ENCODE measurements around the gene CRYL1. TPM values are rescaled to one million over a fixed set of nuclear protein-coding genes. Genes with fewer than 3 reads are reported as not detected.

Gene CRYL1
- polyA plus RNA-seq, 1 of the 3 experiments (the other 2 are of a cell fraction), result 34.8 TPM

- Histone ChIP-seq H3K4me3 (ENCODE audit: low read depth in 2 of 2, low read length in 1 of 2) (no peak overlapping the region), H3K4me2 (no peak overlapping the region), H3K4me1 (ENCODE audit: control insufficient read depth in 1 of 2, insufficient read depth in 2 of 2, low read depth in 1 of 2, low read length in 1 of 2) (no peaks in the 10 kb centered on the region), H3K9ac (no peak overlapping the region), H3K27ac (ENCODE audit: low read depth in 2 of 2, low read length in 1 of 2) (no peak overlapping the region), H3K36me3 (replicated peaks in 1 of 2; ENCODE audit: control insufficient read depth in 1 of 2, insufficient read depth in 2 of 2, low read length in 1 of 2) (no peaks in the 10 kb centered on the region), H2AFZ (ENCODE audit: low read depth) (no peak overlapping the region), H3F3A (replicated peaks; ENCODE audit: insufficient read depth) (no peaks in the 10 kb centered on the region), H4K20me1 (ENCODE audit: insufficient read depth) (no peaks in the 10 kb centered on the region), H3K9me2 (no peaks in the 10 kb centered on the region), H3K27me3 (ENCODE audit: insufficient read depth) (no peaks in the 10 kb centered on the region), H3K9me3 (no peaks in the 10 kb centered on the region), H3K79me2 (ENCODE audit: insufficient read depth) (no peaks in the 10 kb centered on the region)
- TF ChIP-seq POLR2AphosphoS5 (IDR thresholded peaks at IDR 0.05; ENCODE audit: low read depth, low read length) (no peak), TCF12 (IDR thresholded peaks at IDR 0.05) (no peak), PBX3 (IDR thresholded peaks at IDR 0.05) (no peak), NFIC (IDR thresholded peaks at IDR 0.05; ENCODE audit: borderline replicate concordance) (no peak), ZBTB33 (IDR thresholded peaks at IDR 0.05; ENCODE audit: borderline replicate concordance, low read depth) (no peak), RXRA (IDR thresholded peaks at IDR 0.05; ENCODE audit: borderline replicate concordance, low read depth) (no peak)
- WGBS (ENCODE audit: low lambda C conversion rate), result 70% methylated on average over 9 of the region's 11 CpGs
- no peak for DNase-seq
- ChIA-PET CTCF (no interaction called here), POLR2A (no interaction called here)
Measured at GRCh38 chr13:20426766-20427448, 98.8 kb downstream of the CRYL1 start.

- Histone ChIP-seq H3K9ac (no peak overlapping the region), H3K36me3 (replicated peaks in 1 of 2; ENCODE audit: control insufficient read depth in 1 of 2, insufficient read depth in 2 of 2, low read length in 1 of 2) (no peaks in the 10 kb centered on the region), H3F3A (replicated peaks; ENCODE audit: insufficient read depth) (no peaks in the 10 kb centered on the region), H3K4me2 (no peak overlapping the region), H3K9me3 (no peaks in the 10 kb centered on the region), H2AFZ (ENCODE audit: low read depth) (no peak overlapping the region), H3K27ac (ENCODE audit: low read depth in 2 of 2, low read length in 1 of 2) (no peak overlapping the region), H3K4me3 (ENCODE audit: low read depth in 2 of 2, low read length in 1 of 2) (no peak overlapping the region), H4K20me1 (ENCODE audit: insufficient read depth) (no peaks in the 10 kb centered on the region), H3K9me2 (no peaks in the 10 kb centered on the region), H3K79me2 (ENCODE audit: insufficient read depth) (no peaks in the 10 kb centered on the region), H3K4me1 (ENCODE audit: control insufficient read depth in 1 of 2, insufficient read depth in 2 of 2, low read depth in 1 of 2, low read length in 1 of 2) (no peaks in the 10 kb centered on the region), H3K27me3 (ENCODE audit: insufficient read depth) (no peaks in the 10 kb centered on the region)
- CTCF ChIA-PET, result no interaction called here
- TF ChIP-seq TAF1 (IDR thresholded peaks at IDR 0.05; ENCODE audit: borderline replicate concordance, low read depth, low read length) (no peak), GABPA (IDR thresholded peaks at IDR 0.05; ENCODE audit: low read depth) (no peak), NFIC (IDR thresholded peaks at IDR 0.05; ENCODE audit: borderline replicate concordance) (no peak), ELF1 (IDR thresholded peaks at IDR 0.05) (no peak), NRF1 (IDR thresholded peaks at IDR 0.05; ENCODE audit: low read depth, low read length) (no peak), POLR2AphosphoS5 (IDR thresholded peaks at IDR 0.05; ENCODE audit: low read depth, low read length) (no peak)
- 97% methylated on average over 7 of the region's 7 CpGs for WGBS (ENCODE audit: low lambda C conversion rate)
- POLR2A ChIA-PET, result no interaction called here
- DNase-seq, result peak; percentile 39
Measured at GRCh38 chr13:20425819-20426219, 99.8 kb downstream of the CRYL1 start.

All from SK-N-SH (cell line).